Measurements from ENCODE around the gene CCDC6.

GRCh38 chr10:59812519-59813122, 93.7 kb downstream of the CCDC6 start:
- TF ChIP-seq L3MBTL2 (conservative IDR thresholded peaks at IDR 0.05) (no peak), FOXM1 (IDR thresholded peaks at IDR 0.05; ENCODE audit: borderline replicate concordance) (no peak), PKNOX1 (IDR thresholded peaks at IDR 0.05) (no peak), SP1 (IDR thresholded peaks at IDR 0.05) (no peak), HDGF (IDR thresholded peaks at IDR 0.05; ENCODE audit: borderline replicate concordance) (no peak), TARDBP (IDR thresholded peaks at IDR 0.05) (no peak), ZNF384 (IDR thresholded peaks at IDR 0.05) (no peak), BHLHE40 (IDR thresholded peaks at IDR 0.05; ENCODE audit: borderline replicate concordance) (no peak), ELF4 (IDR thresholded peaks at IDR 0.05) (no peak), ARNT (IDR thresholded peaks at IDR 0.05) (no peak)

Measured in HEK293T (cell line).